ENCODE measurements around the gene LHX5.

Gene LHX5

GRCh38 chr12:113464852-113465719 is 6.6 kb downstream of the LHX5 start:
- no peak for DNase-seq

- no peak for DNase-seq
Observed at GRCh38 chr12:113464452-113464775, 7.3 kb downstream of the LHX5 start.

GRCh38 chr12:113463746-113464451 is 7.8 kb downstream of the LHX5 start:
- no peak for DNase-seq

GRCh38 chr12:113462998-113463745 is 8.5 kb downstream of the LHX5 start:
- DNase-seq = no peak

- DNase-seq = peak; percentile 61
Observed at GRCh38 chr12:113462117-113462774, 9.4 kb downstream of the LHX5 start.

- DNase-seq = no peak
Observed at GRCh38 chr12:113461666-113462065, 10.0 kb downstream of the LHX5 start.

- DNase-seq = no peak
Observed at GRCh38 chr12:113459981-113460380, 11.7 kb downstream of the LHX5 start.

GRCh38 chr12:113457710-113458109 is 14.0 kb downstream of the LHX5 start:
- DNase-seq = no peak

- no peak for DNase-seq
Observed at GRCh38 chr12:113457185-113457584, 14.5 kb downstream of the LHX5 start.

GRCh38 chr12:113456761-113457160 is 14.9 kb downstream of the LHX5 start:
- DNase-seq = no peak

- DNase-seq = no peak
Observed at GRCh38 chr12:113456199-113456598, 15.5 kb downstream of the LHX5 start.

- DNase-seq = no peak
Observed at GRCh38 chr12:113453330-113453729, 18.3 kb downstream of the LHX5 start.

- no peak for DNase-seq
Observed at GRCh38 chr12:113452458-113452857, 19.2 kb downstream of the LHX5 start.

- no peak for DNase-seq
Observed at GRCh38 chr12:113449839-113450238, 21.8 kb downstream of the LHX5 start.

GRCh38 chr12:113449299-113449698 is 22.4 kb downstream of the LHX5 start:
- DNase-seq = no peak

GRCh38 chr12:113448873-113449272 is 22.8 kb downstream of the LHX5 start:
- no peak for DNase-seq

GRCh38 chr12:113445544-113446171 is 26.0 kb downstream of the LHX5 start:
- peak; percentile 6 for DNase-seq

- no peak for DNase-seq
Observed at GRCh38 chr12:113443030-113443539, 28.6 kb downstream of the LHX5 start.

- no peak for DNase-seq
Observed at GRCh38 chr12:113440947-113441782, 30.5 kb downstream of the LHX5 start.

GRCh38 chr12:113440336-113440735 is 31.3 kb downstream of the LHX5 start:
- no peak for DNase-seq

GRCh38 chr12:113439606-113440030 is 32.1 kb downstream of the LHX5 start:
- DNase-seq = no peak

GRCh38 chr12:113439301-113439597 is 32.4 kb downstream of the LHX5 start:
- DNase-seq = no peak
